GM23248 (cell line): ENCODE data around the gene SUCLG1. TPM values are rescaled to one million over a fixed set of nuclear protein-coding genes. Genes with fewer than 3 reads are reported as not detected.

ENCODE experiments used
- DNase-seq: peaks from one replicate; pipeline ENCODE4 v3.0.0-alpha.2; 2015
- H2AFZ ChIP-seq: fragments of 200-600 bp; sonication (generic); 2 replicates; pipeline ENCODE4 v1.6.1; 2016; ENCODE audit warnings: antibody characterized with exemption
- H3F3A ChIP-seq: fragments of 200-600 bp; sonication (generic); 2 replicates; pipeline ENCODE4 v1.6.1; 2016; ENCODE audit warnings: mild to moderate bottlenecking, antibody characterized with exemption, mixed run types; ENCODE audit not compliant: insufficient read depth
- H3K27ac ChIP-seq: fragments of 200-600 bp; sonication (generic); 2 replicates; pipeline ENCODE4 v1.5.1; 2016; ENCODE audit warnings: mild to moderate bottlenecking
- H3K27me3 ChIP-seq: fragments of 200-600 bp; sonication (generic); replicated peaks from 2 replicates; pipeline ENCODE4 v1.6.1; 2016; ENCODE audit warnings: mild to moderate bottlenecking; ENCODE audit not compliant: insufficient read depth
- H3K36me3 ChIP-seq: fragments of 200-600 bp; sonication (generic); 2 replicates; pipeline ENCODE4 v1.6.1; 2016; ENCODE audit warnings: low read depth, mild to moderate bottlenecking
- H3K4me1 ChIP-seq: fragments of 200-600 bp; sonication (generic); 2 replicates; pipeline ENCODE4 v1.6.1; 2016; ENCODE audit warnings: mild to moderate bottlenecking; ENCODE audit not compliant: insufficient read depth
- H3K4me2 ChIP-seq: fragments of 200-600 bp; sonication (generic); one replicate; pipeline ENCODE4 v1.6.1; 2016; ENCODE audit warnings: mild to moderate bottlenecking; ENCODE audit not compliant: unreplicated experiment
- H3K4me3 ChIP-seq: fragments of 200-600 bp; sonication (generic); 2 replicates; pipeline ENCODE4 v1.5.1; 2016; ENCODE audit warnings: mild to moderate bottlenecking
- H3K79me2 ChIP-seq: fragments of 200-600 bp; sonication (generic); 2 replicates; pipeline ENCODE4 v1.6.1; 2016; ENCODE audit warnings: mild to moderate bottlenecking; ENCODE audit not compliant: insufficient read depth
- H3K9ac ChIP-seq: fragments of 200-600 bp; sonication (generic); 2 replicates; pipeline ENCODE4 v1.6.1; 2016; ENCODE audit warnings: mild to moderate bottlenecking
- H3K9me2 ChIP-seq: fragments of 200-600 bp; sonication (generic); 2 replicates; pipeline ENCODE4 v1.6.1; 2016; ENCODE audit warnings: mixed run types, mild to moderate bottlenecking, moderate library complexity; ENCODE audit not compliant: insufficient read depth
- H3K9me3 ChIP-seq: fragments of 200-600 bp; sonication (generic); one replicate; pipeline ENCODE4 v1.6.1; 2017; ENCODE audit warnings: low read depth
- H4K20me1 ChIP-seq: fragments of 200-600 bp; sonication (generic); 2 replicates; pipeline ENCODE4 v1.6.0; 2016; ENCODE audit not compliant: insufficient read depth
- EZH2 ChIP-seq: fragments of 200-600 bp; sonication (generic); IDR thresholded peaks from 2 replicates; pipeline ENCODE4 v1.6.1; 2018; ENCODE audit warnings: antibody characterized with exemption, mild to moderate bottlenecking; ENCODE audit not compliant: insufficient read depth, poor library complexity, severe bottlenecking
- EZH2phosphoT487 ChIP-seq: fragments of 200-600 bp; sonication (generic); IDR thresholded peaks from 2 replicates; pipeline ENCODE4 v1.6.1; 2018; ENCODE audit warnings: antibody characterized with exemption, moderate library complexity, mild to moderate bottlenecking, low read depth; ENCODE audit not compliant: insufficient read depth
- WGBS, 2 experiments: methylation state at CpG; one replicate each; pipeline ENCODE4 v1.1.6; 2015 to 2017; ENCODE audit warnings: low lambda C conversion rate in 2 of 2, low coverage in 1 of 2; ENCODE audit errors: missing lambda C conversion rate in 2 of 2; 5-methylcytosine and 5-hydroxymethylcytosine counted together
- in situ Hi-C: fragments of 300-500 bp; cut with MboI; formaldehyde crosslinking; loops from 2 replicates; pipeline ENCODE4 v1.15.0; 2020
- polyA plus RNA-seq: library from polyadenylated mRNA; unstranded; fragments of >200 nt; fragmentation: Nextera tagmentation; extraction: Ambion mirVana; gene quantifications from 2 replicates; pipeline ENCODE4 v1.2.1, GENCODE V29; 2016
- total RNA-seq: library from RNA; depleted of rRNA; stranded (reverse); fragments of >200 nt; shearing (Covaris generic); gene quantifications from 2 replicates; pipeline ENCODE4 v1.2.3, GENCODE V29; 2014

SUCLG1 gene
- total and polyA plus RNA-seq, 2 experiments from 2014 or later: 50.4 to 80.2 TPM

DNA sequence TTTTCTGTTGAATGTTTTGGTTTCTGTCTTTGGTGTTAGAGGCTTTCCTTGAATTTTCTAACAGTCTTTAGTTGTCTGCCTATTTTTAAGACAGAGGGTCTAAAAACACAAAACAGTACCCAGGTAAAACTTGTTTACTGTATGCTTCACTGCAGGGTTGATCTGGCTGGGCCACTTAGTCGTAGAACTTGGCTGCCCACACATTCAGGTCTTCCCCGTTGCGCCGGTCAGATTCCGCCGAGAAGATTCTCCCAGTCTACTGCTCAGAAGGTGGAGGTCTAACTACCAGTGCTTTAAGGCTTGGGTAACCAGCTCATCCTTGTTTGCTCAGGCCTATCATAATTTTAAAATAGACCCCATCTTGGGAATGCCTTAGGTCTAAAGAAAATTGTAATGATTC lies 32.7 kb upstream of the SUCLG1 start:
- in situ Hi-C loops: loop anchor here (10.0 to 25.0 kb wide), 2 partner anchors 383 to 796 kb away; no protein-coding TSS in a partner anchor
- no peaks in the 10 kb centered on the region for H3K36me3 ChIP-seq

DNA sequence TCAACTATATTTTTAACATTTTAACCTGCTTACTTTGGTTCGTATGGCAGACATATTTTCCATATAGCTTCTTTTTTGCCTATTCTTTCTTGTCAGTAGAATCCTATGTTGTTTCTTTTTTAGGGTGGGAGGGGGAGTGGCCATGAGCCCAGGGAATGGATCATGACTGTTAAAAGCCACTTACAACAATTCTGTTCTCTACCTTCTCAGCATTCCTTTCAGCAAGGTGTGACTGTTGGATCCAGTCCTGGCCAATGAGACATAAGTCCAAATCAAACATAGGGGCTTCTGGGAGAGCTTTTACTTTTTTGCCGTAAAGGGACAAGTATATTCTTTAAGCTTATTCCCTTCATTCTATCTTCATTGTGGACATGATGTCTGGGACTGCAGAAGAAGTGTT lies 32.2 kb upstream of the SUCLG1 start:
- no peak overlapping the region for H3K27ac ChIP-seq
- peaks cover 30% of the 10 kb centered on the region for H3F3A ChIP-seq
- no peaks in the 10 kb centered on the region for H3K27me3 ChIP-seq
- no peak overlapping the region for H3K4me2 ChIP-seq
- H3K9me3 ChIP-seq: no peaks in the 10 kb centered on the region
- no peaks in the 10 kb centered on the region for H3K36me3 ChIP-seq
- H3K4me1 ChIP-seq: peaks cover 40% of the 10 kb centered on the region
- H3K4me3 ChIP-seq: no peak overlapping the region
- H4K20me1 ChIP-seq: no peaks in the 10 kb centered on the region
- no peak for DNase-seq
- no peak overlapping the region for H3K9ac ChIP-seq
- H2AFZ ChIP-seq: no peak overlapping the region
- whole genome bisulfite sequencing, 2 experiments: 34 to 42% methylated on average over 2 of the region's 2 CpGs
- TF ChIP-seq EZH2phosphoT487 (no peak), EZH2 (no peak)
- H3K9me2 ChIP-seq: no peaks in the 10 kb centered on the region
- in situ Hi-C loops: loop anchor here (10.0 to 25.0 kb wide), 2 partner anchors 384 to 796 kb away; no protein-coding TSS in a partner anchor
- H3K79me2 ChIP-seq: no peaks in the 10 kb centered on the region

More for the DNA sequence above, 32.7 kb upstream of the SUCLG1 start:
- no peak overlapping the region for H3K4me3 ChIP-seq
- peaks cover 35% of the 10 kb centered on the region for H3K4me1 ChIP-seq
- peaks cover 30% of the 10 kb centered on the region for H3F3A ChIP-seq
- H3K9me3 ChIP-seq: no peaks in the 10 kb centered on the region
- no peaks in the 10 kb centered on the region for H3K9me2 ChIP-seq
- no peak for DNase-seq
- H2AFZ ChIP-seq: no peak overlapping the region
- no peaks in the 10 kb centered on the region for H3K27me3 ChIP-seq
- H3K27ac ChIP-seq: no peak overlapping the region
- TF ChIP-seq EZH2phosphoT487: no peak
- TF ChIP-seq EZH2: no peak
- no peaks in the 10 kb centered on the region for H3K79me2 ChIP-seq
- no peaks in the 10 kb centered on the region for H4K20me1 ChIP-seq
- 91% methylated on average over 6 of the region's 6 CpGs for WGBS, 2 experiments
- no peak overlapping the region for H3K9ac ChIP-seq
- no peak overlapping the region for H3K4me2 ChIP-seq

DNA sequence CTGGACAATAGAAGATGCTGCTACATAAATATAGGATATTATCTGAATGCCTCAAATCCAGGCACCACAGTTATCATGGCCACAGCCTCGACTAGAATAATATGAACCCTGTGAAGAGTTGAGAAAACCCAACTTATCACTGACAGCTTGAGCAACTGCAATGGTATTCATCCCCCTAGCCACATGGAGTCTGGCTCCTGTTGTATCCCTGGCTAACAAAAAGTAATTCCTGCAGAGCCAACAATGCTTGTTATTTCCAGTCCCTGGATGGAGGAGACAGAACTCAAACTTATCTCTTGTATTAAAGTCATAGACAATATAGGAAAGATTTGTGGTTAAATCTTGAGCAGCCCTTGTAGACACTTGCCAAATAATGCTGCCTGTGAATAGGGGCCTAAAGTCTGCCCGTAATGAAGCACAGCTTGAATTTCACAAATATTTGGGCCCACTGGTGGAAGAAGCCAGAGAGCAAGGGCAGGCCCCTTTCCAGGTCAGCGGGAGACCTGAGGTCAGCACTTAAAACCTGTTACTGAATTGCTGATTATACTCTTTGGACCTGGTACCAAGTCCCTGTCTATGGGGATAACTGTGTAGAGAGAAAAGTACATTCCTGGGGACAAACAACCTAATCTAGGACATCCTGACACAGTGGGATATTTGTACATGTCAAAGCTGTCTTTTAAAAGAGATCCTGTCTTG lies 28.4 kb upstream of the SUCLG1 start:
- Histone ChIP-seq H3K9me2 (no peaks in the 10 kb centered on the region), H2AFZ (peak overlapping the region; percentile 47), H3K27ac (peak overlapping the region; percentile 38), H4K20me1 (no peaks in the 10 kb centered on the region), H3K9me3 (no peaks in the 10 kb centered on the region), H3K4me3 (no peak overlapping the region), H3K4me2 (no peak overlapping the region), H3K9ac (no peak overlapping the region), H3K79me2 (no peaks in the 10 kb centered on the region), H3F3A (peaks cover 12% of the 10 kb centered on the region; the same call in 1 of the 2 replicates), H3K36me3 (no peaks in the 10 kb centered on the region), H3K27me3 (no peaks in the 10 kb centered on the region), H3K4me1 (peaks cover 20% of the 10 kb centered on the region)
- WGBS, 2 experiments: 39% methylated on average over 3 of the region's 3 CpGs
- in situ Hi-C loops: loop anchor here (25.0 kb wide), 1 partner anchor 800 kb away; no protein-coding TSS in a partner anchor
- TF ChIP-seq EZH2phosphoT487 (no peak), EZH2 (no peak)
- DNase-seq: peak; percentile 44

DNA sequence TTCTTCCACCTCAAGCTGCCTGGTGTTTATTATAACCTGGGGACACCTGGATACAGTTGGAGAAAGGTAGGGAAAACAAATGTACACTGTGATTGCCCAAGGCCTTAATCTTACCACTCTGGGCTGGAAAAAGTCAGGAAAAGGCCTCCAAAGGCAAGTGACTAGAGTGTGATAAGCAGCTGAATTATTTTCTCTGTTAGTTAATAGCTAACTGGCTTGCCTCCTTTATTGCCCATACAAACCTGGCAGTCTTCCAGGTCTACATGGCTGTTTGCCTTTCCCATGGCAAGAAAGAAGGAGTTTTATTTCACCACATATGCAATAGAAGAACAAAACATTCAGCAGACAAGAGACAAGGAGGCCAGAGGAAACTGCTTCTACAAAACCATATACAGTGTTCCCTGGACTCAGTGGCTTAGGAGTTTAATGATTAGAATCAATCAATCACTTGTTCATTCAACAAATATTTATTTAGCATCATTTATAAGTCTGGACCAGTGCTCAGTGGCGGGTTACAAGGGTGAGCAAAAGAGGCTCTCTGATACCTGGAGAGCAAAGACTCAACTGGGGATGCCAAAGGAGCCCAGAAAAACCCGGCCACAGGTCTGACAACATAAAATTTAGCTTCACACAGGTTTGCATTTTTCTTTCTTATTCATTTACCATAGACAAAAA lies 27.5 kb upstream of the SUCLG1 start:
- Histone ChIP-seq H4K20me1 (no peaks in the 10 kb centered on the region), H3K9ac (no peak overlapping the region), H3F3A (peaks cover 18% of the 10 kb centered on the region), H3K27ac (peak overlapping the region; percentile 38; the same call in 1 of the 2 replicates), H3K27me3 (no peaks in the 10 kb centered on the region), H3K9me3 (no peaks in the 10 kb centered on the region), H3K4me2 (no peak overlapping the region), H3K79me2 (no peaks in the 10 kb centered on the region), H3K9me2 (no peaks in the 10 kb centered on the region), H3K4me3 (no peak overlapping the region), H2AFZ (no peak overlapping the region), H3K4me1 (peaks cover 28% of the 10 kb centered on the region), H3K36me3 (no peaks in the 10 kb centered on the region)
- in situ Hi-C loops: loop anchor here (25.0 kb wide), 1 partner anchor 801 kb away; no protein-coding TSS in a partner anchor
- TF ChIP-seq EZH2 (no peak), EZH2phosphoT487 (no peak)
- DNase-seq: peak; percentile 43
- 59 to 63% methylated on average over 2 of the region's 2 CpGs for WGBS, 2 experiments
